Natural killer cell treated with Interleukin-12 subunit alpha and Interleukin-12 subunit beta and Interleukin-15 and Interleukin-18, amount 100 ng/mL, for 72 hours (primary cell): ENCODE results near the gene TBCB. TPM values are rescaled to one million over a fixed set of nuclear protein-coding genes. Genes with fewer than 3 reads are reported as not detected.
"Not testable (repeated sequence)": the region's sequence is repeated elsewhere in the genome, so short reads cannot be mapped to it uniquely, and the experiment has no call there.

ENCODE experiments used
- ATAC-seq, 2 donors: fragments of 150-1000 bp; cut with Tn5 transposase in 1 of 2; sonication (Bioruptor Pico), chemical (Tn5 transposase) in 1 of 2; 2 replicates each; pipeline ENCODE4 v1.10.0; 2021
- DNase-seq: peaks from one replicate; pipeline ENCODE4 v3.0.0; 2022; ENCODE audit warnings: low spot score
- H3K27ac Mint-ChIP-seq, 2 donors: 1 replicate in 1 of 2; 2 replicates in 1 of 2; pipeline ENCODE4 v1.8.0; 2022; ENCODE audit warnings: mixed read lengths in 2 of 2, mild to moderate bottlenecking in 1 of 2, moderate library complexity in 1 of 2
- H3K27me3 Mint-ChIP-seq, 2 donors: 1 replicate in 1 of 2; 2 replicates in 1 of 2; pipeline ENCODE4 v1.8.0; 2022; ENCODE audit warnings: mixed read lengths in 2 of 2
- H3K36me3 Mint-ChIP-seq: one replicate; pipeline ENCODE4 v1.8.0; 2022; ENCODE audit warnings: mixed read lengths
- H3K4me1 Mint-ChIP-seq, 2 donors: 1 replicate in 1 of 2; 2 replicates in 1 of 2; pipeline ENCODE4 v1.8.0; 2022; ENCODE audit warnings: low read depth in 2 of 2, mixed read lengths in 2 of 2, mild to moderate bottlenecking in 1 of 2
- H3K4me3 Mint-ChIP-seq: one replicate; pipeline ENCODE4 v1.8.0; 2022; ENCODE audit warnings: mixed read lengths
- H3K9me3 Mint-ChIP-seq: 2 replicates; pipeline ENCODE4 v1.8.0; 2022; ENCODE audit warnings: mixed read lengths
- total RNA-seq, 2 donors: library from RNA; stranded (reverse); gene quantifications; one replicate each; pipeline ENCODE4 v1.2.3, GENCODE V29; 2022

Gene TBCB, protein sequence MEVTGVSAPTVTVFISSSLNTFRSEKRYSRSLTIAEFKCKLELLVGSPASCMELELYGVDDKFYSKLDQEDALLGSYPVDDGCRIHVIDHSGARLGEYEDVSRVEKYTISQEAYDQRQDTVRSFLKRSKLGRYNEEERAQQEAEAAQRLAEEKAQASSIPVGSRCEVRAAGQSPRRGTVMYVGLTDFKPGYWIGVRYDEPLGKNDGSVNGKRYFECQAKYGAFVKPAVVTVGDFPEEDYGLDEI
- total RNA-seq = 100 to 1,000 TPM; 130 to 141 TPM

DNA sequence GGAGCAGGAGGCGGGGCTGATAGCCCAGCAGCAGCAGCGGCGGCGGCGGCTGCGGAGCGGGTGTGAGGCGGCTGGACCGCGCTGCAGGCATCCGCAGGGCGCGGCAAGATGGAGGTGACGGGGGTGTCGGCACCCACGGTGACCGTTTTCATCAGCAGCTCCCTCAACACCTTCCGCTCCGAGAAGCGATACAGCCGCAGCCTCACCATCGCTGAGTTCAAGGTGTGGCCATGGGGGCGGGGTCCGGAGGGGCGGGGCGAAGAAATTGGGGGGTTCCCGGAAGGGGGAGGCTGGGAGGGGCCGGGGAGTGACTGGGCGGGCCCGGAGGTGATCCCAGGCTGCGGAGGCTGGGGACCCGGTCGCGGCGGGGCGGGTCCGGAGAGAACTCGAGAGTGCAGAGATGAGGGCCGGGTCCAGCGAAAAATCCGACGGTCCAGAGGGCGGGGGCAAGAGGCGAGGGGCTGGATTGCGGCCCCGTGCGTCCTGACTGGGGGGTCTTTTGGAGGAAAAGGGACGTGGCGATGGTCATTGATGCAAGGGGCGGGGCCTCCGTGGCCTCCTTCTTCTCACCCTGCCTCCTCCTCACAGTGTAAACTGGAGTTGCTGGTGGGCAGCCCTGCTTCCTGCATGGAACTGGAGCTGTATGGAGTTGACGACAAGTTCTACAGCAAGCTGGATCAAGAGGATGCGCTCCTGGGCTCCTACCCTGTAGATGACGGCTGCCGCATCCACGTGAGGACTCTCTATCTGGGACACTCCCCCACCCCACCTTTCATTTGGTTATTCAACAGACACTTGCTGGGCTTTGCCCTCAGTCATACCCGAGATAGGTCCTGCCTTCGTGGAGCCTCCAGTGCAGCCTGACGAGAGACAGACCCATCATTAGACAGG, at the start of gene TBCB:
TSS of gene TBCB (plus strand) at position 16 of the 891 bp plus-strand sequence. CDS start at position 109, 93 bp downstream.
- H3K4me1 Mint-ChIP-seq = peaks cover 39 to 42% of the 10 kb centered on the region in 2 donors
- H3K9me3 Mint-ChIP-seq = no peaks in the 10 kb centered on the region
- ATAC-seq (peak; percentile 74 to 79), DNase-seq (peak; percentile 89)
- peak within 1 kb of the TSS; percentile 95 for H3K4me3 Mint-ChIP-seq
- H3K27me3 Mint-ChIP-seq = no peaks in the 10 kb centered on the region
- peak within 1 kb of the TSS; percentile 94 to 98 for H3K27ac Mint-ChIP-seq
- peaks cover 10% of the 10 kb centered on the region for H3K36me3 Mint-ChIP-seq

DNA sequence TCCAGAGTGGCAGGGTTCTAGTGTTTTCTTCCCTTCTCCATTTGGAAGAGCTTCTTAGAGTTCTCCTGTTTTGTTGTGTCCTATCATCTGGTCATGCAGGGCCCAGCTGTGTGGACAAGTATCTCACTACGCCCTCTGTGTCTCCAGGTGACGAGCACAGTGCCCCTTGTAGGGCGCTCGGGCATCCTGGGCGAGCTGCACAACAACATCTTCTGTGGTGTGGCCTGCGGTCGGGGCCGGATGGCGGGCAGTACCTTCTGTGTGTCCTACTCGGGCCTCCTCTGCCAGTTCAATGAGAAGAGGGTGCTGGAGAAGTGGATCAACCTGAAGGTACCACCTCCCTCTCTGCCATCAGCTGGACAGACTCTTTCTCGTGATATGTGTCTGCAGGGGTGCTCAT, 47.6 kb upstream of the TBCB start:
- no peaks in the 10 kb centered on the region for H3K9me3 Mint-ChIP-seq
- DNase-seq = no peak
- H3K4me3 Mint-ChIP-seq = no peak overlapping the region
- no peak for ATAC-seq
- no peaks in the 10 kb centered on the region for H3K27me3 Mint-ChIP-seq
- peaks cover 0 to 4% of the 10 kb centered on the region in 2 donors for H3K4me1 Mint-ChIP-seq
- peaks cover 6% of the 10 kb centered on the region for H3K36me3 Mint-ChIP-seq
- H3K27ac Mint-ChIP-seq = no peak overlapping the region

DNA sequence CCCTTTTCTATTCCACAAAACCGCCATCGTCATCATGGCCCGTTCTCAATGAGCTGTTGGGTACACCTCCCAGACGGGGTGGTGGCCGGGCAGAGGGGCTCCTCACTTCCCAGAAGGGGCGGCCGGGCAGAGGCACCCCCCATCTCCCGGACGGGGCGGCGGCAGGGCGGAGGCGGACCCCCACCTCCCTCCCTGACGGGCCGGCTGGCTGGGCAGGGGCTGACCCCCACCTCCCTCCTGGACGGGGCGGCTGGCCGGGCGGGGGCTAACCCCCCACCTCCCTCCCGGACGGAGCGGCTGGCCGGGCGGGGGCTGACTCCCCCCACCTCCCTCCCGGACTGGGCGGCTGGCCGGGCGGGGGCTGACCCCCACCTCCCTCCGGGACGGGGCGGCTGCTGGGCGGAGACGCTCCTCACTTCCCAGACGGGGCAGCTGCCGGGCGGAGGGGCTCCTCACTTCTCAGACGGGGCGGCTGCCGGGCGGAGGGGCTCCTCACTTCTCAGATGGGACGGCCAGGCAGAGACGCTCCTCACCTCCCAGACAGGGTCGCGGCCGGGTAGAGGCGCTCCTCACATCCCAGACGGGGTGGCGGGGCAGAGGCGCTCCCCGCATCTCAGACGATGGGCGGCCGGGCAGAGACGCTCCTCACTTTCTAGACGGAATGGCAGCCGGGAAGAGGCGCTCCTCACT, 46.3 kb upstream of the TBCB start:
- not testable (repeated sequence) for H3K36me3 Mint-ChIP-seq, DNase-seq, H3K4me1 Mint-ChIP-seq, H3K27ac Mint-ChIP-seq, H3K9me3 Mint-ChIP-seq, H3K27me3 Mint-ChIP-seq, H3K4me3 Mint-ChIP-seq, ATAC-seq

DNA sequence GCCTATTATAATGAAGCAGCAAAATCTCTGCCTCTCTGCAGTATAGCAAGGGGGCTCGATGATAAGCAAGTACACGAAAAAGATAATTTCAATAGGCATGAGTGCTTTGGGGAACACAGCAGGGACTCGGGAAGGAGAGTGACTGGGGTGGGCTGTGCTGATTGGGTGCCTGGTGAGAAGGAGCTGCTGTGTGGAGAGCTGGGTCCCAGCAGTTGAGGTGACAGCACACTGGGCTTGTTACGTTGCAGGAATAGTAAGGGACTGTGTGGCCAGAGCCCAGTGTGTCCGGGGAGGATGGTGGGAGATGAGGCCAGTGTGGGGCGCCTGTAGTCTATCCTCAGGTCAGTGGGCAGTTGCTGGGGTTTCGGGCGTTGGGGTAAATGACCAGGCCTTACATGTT, 43.2 kb upstream of the TBCB start:
- ATAC-seq (no peak), DNase-seq (no peak)
- Mint-ChIP-seq H3K4me1 (peaks cover 0 to 4% of the 10 kb centered on the region in 2 donors), H3K27ac (no peak overlapping the region), H3K36me3 (peaks cover 6% of the 10 kb centered on the region), H3K4me3 (no peak overlapping the region), H3K9me3 (no peaks in the 10 kb centered on the region), H3K27me3 (no peaks in the 10 kb centered on the region)

DNA sequence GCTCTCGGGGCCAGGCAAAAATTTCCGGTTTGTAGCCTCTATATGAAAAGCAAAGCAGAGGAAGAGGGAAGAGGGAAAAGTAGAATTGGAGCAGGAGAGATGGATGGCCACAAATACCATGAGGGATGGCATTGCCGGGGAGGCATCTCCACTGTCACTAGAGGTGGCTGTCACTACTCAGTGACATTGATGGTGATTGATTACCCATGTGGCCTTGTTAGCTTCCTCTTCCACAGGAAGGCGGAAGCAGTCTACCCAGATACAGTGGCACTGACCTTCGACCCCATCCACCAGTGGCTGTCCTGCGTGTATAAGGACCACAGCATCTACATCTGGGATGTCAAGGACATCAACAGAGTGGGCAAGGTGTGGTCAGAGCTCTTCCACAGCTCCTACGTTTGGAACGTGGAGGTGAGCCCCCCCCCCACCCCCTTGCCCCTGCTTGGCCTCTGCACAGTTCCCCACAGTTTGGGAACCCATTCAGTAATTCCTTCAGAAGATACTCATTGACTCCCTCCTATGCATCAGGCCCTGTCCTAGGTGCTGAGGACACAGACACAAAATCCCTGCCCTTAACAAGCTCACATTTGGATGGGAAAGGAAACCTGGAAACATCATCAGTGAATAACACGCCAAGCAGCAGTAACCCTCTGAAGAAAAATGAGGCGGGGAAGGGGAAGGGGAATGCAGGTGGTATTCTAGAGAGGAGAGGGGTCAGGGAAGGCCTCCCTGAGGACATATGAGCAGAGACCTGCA, 42.0 kb upstream of the TBCB start:
- peaks cover 0 to 4% of the 10 kb centered on the region in 2 donors for H3K4me1 Mint-ChIP-seq
- DNase-seq (no peak), ATAC-seq (no peak)
- no peak overlapping the region for H3K27ac Mint-ChIP-seq
- H3K9me3 Mint-ChIP-seq = no peaks in the 10 kb centered on the region
- H3K27me3 Mint-ChIP-seq = no peaks in the 10 kb centered on the region
- no peak overlapping the region for H3K4me3 Mint-ChIP-seq
- no peaks in the 10 kb centered on the region for H3K36me3 Mint-ChIP-seq

DNA sequence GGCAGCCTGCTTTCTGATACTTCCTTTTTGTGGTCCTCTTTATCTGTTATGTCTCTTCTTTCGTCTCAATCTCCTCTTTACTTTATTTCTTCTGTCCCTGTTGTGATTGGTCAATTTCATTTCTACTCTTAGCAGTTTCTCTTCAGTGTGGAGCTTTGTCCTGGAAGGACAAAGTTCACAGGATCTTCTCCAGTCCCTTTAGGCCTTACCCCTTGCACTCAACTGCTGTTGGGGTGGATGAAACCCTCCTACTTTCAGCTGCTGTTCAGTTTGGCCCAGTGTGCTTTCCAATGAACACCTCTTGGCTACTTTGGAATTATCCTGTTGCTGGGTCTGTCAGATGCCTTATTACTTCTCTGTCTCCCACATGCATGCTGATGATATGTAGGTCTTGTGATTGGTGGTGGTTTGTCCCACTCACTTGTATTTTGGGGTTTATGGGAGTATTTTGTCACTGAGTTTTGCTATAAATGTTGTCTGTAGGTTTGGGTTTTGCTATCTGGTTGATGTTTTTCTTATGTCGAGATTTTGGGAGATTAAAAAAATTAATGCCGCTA, 35.8 kb upstream of the TBCB start:
- H3K9me3 Mint-ChIP-seq = no peaks in the 10 kb centered on the region
- ATAC-seq (no peak), DNase-seq (no peak)
- H3K27ac Mint-ChIP-seq = no peak overlapping the region
- H3K36me3 Mint-ChIP-seq = peaks cover 12% of the 10 kb centered on the region
- peaks cover 0 to 2% of the 10 kb centered on the region in 2 donors for H3K4me1 Mint-ChIP-seq
- H3K27me3 Mint-ChIP-seq = no peaks in the 10 kb centered on the region
- no peak overlapping the region for H3K4me3 Mint-ChIP-seq

DNA sequence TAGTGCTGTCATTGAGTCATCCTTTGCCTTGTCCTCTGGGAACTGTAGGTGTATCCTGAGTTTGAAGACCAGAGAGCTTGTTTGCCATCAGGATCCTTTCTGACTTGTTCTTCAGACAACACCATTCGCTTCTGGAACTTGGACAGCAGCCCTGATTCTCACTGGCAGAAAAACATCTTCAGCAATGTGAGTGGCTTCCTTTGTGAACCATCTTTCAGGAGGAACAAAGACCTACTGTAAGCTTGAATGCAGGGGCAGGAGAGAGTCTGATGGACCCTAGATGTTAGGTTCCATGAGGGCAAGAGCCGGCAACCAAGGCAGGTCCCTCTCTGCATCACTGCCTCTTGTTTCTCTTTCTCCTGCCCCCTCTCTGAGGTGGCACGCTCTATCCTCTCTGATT, 33.9 kb upstream of the TBCB start:
- Mint-ChIP-seq H3K4me1 (peaks cover 0 to 2% of the 10 kb centered on the region in 2 donors), H3K9me3 (no peaks in the 10 kb centered on the region), H3K36me3 (peaks cover 12% of the 10 kb centered on the region), H3K27me3 (no peaks in the 10 kb centered on the region), H3K27ac (no peak overlapping the region), H3K4me3 (no peak overlapping the region)
- ATAC-seq (no peak), DNase-seq (no peak)

DNA sequence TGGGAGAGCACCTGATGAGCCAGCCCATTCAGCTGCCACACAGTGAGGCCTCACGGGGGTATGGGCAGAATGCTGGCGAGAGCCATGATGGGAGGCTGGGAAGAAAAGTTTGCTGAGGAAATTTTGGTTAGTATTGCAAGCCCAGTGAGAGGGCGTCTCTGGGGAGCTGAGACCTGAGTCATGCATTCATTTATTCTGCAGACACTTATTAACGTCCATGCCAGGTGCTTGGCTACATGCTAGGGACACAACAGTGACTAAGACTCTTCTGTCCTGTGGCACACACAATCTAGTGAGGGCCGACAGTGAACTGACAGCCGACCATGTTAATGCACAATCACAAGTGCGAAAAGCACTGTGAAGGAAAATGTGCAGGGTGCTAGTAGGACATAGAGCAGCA, 33.4 kb upstream of the TBCB start:
- no peaks in the 10 kb centered on the region for H3K27me3 Mint-ChIP-seq
- no peaks in the 10 kb centered on the region for H3K9me3 Mint-ChIP-seq
- H3K36me3 Mint-ChIP-seq = peaks cover 12% of the 10 kb centered on the region
- ATAC-seq (no peak), DNase-seq (no peak)
- H3K4me3 Mint-ChIP-seq = no peak overlapping the region
- H3K4me1 Mint-ChIP-seq = peaks cover 0 to 2% of the 10 kb centered on the region in 2 donors
- H3K27ac Mint-ChIP-seq = no peak overlapping the region

DNA sequence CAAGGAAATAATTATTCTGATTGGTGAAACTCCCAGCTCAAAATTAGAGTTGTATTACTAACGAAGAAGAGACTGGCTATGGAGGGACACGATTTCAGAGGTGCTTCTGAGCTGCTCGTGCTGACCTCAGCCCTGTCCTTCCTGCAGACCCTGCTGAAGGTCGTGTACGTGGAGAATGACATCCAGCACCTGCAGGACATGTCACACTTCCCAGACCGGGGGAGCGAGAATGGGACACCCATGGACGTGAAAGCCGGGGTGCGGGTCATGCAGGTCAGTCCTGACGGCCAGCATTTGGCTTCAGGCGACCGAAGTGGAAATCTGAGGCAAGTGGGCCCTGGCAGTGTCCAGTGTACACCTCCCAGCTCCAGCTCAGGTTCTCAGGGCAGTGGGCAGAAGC, 32.4 kb upstream of the TBCB start:
- no peak overlapping the region for H3K4me3 Mint-ChIP-seq
- H3K27me3 Mint-ChIP-seq = no peaks in the 10 kb centered on the region
- no peaks in the 10 kb centered on the region for H3K9me3 Mint-ChIP-seq
- peaks cover 0 to 2% of the 10 kb centered on the region in 2 donors for H3K4me1 Mint-ChIP-seq
- no peak for ATAC-seq
- H3K27ac Mint-ChIP-seq = no peak overlapping the region
- no peak for DNase-seq
- H3K36me3 Mint-ChIP-seq = peaks cover 12% of the 10 kb centered on the region

DNA sequence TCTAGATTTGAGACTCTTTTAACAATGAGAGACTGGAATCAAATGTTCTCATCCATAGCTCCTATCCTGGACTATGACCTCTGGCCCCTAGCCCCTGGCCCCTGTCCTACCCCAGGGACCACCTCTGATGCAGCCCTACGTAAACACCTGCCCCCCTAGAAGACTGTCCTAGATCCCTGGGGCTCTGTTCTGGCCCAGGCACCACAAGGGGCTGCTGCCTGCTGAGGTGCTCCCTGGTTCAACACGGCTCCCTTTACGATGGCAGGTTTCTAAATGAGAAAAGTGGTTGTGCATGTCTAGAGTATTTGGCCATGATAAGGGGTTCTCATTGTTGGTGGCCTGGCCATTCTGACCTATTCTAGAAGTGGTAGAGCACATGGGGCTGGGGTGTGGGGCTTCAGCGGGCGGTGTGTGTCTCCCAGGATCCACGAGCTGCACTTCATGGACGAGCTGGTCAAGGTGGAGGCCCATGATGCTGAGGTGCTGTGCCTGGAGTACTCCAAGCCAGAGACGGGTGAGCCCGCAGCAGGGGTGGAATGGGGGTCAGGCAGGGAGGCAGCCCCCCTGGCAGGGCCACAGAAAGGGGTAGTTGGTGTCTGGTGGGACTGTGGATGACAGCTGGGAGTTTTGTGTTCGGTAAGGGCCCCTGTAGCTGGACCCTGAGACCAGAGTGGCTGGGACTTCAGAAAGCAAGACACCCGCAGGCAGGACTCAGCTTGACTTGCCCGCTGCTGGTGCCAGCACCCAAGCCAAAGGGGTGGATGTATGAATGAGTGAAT, 30.8 kb upstream of the TBCB start:
- H3K9me3 Mint-ChIP-seq = no peaks in the 10 kb centered on the region
- ATAC-seq (no peak), DNase-seq (no peak)
- H3K36me3 Mint-ChIP-seq = peaks cover 10% of the 10 kb centered on the region
- H3K4me1 Mint-ChIP-seq = peaks cover 0 to 2% of the 10 kb centered on the region in 2 donors
- no peak overlapping the region for H3K4me3 Mint-ChIP-seq
- H3K27ac Mint-ChIP-seq = no peak overlapping the region
- H3K27me3 Mint-ChIP-seq = no peaks in the 10 kb centered on the region

DNA sequence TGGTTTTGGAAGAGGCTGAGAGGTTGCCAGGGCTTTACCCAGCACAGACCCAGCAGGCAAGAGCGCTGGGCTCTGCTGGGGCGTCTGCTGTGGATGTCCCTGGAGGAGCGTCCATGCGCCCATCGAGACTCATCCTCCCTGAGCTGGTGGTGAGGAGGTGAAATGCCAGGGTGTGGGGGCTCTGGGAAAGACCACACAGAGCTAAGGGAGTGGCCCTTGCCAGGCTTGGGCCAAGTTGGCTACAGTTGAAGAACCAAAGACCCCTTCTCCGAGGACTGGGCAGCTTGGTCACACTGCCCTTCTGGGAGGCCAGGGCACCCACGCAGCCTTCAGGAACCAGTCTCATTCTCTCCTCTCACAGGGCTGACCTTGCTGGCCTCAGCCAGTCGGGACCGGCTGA, 28.9 kb upstream of the TBCB start:
- H3K27ac Mint-ChIP-seq = no peak overlapping the region
- no peak for DNase-seq
- H3K9me3 Mint-ChIP-seq = no peaks in the 10 kb centered on the region
- ATAC-seq = no peak
- peaks cover 0 to 4% of the 10 kb centered on the region in 2 donors for H3K4me1 Mint-ChIP-seq
- no peaks in the 10 kb centered on the region for H3K27me3 Mint-ChIP-seq
- no peak overlapping the region for H3K4me3 Mint-ChIP-seq
- H3K36me3 Mint-ChIP-seq = no peaks in the 10 kb centered on the region

DNA sequence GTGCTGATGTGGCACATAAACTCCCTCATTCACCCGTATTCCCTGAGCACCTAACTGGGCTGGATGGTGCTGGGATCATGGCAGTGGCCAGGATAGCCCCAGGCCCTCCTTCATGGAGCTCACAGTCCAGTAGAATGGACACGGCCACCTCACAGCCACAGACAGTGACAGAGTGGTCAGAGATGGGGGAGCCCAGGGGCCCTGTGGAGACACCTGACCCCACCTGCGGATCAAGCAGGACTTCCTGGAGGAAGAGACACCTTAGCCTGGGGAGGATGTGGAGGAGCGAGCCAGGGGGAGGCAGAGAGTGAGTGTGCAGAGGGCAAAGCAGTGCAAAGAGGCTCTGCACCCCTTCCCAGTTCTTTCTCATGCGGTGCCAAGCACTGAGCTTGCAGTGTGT, 25.4 kb upstream of the TBCB start:
- H3K36me3 Mint-ChIP-seq = no peaks in the 10 kb centered on the region
- H3K27me3 Mint-ChIP-seq = no peaks in the 10 kb centered on the region
- H3K9me3 Mint-ChIP-seq = no peaks in the 10 kb centered on the region
- H3K4me3 Mint-ChIP-seq = no peak overlapping the region
- H3K4me1 Mint-ChIP-seq = peaks cover 0 to 5% of the 10 kb centered on the region in 2 donors
- ATAC-seq = no peak
- no peak overlapping the region for H3K27ac Mint-ChIP-seq
- no peak for DNase-seq
